ENCODE measurements around the gene ADAMTSL4. TPM values are rescaled to one million over a fixed set of nuclear protein-coding genes. Genes with fewer than 3 reads are reported as not detected.

The ADAMTSL4 gene
- total RNA-seq, 1 experiment from 2014 or later, result 4.3 TPM

- TF ChIP-seq, protein P1, sequence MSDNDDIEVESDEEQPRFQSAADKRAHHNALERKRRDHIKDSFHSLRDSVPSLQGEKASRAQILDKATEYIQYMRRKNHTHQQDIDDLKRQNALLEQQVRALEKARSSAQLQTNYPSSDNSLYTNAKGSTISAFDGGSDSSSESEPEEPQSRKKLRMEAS (IDR thresholded peaks at IDR 0.05), result peak; percentile 51; the same call in 1 of the 2 replicates
- TF ChIP-seq CEBPB (IDR thresholded peaks at IDR 0.05; ENCODE audit: low read depth) (peak; percentile 9; the same call in 1 of the 2 replicates), ELF1 (IDR thresholded peaks at IDR 0.05; ENCODE audit: borderline replicate concordance, low read depth) (peak; percentile 86; the same call in 1 of the 2 replicates), YY1 (IDR thresholded peaks at IDR 0.05; ENCODE audit: extremely low read depth, insufficient replicate concordance, low read depth, low read length) (peak; percentile 22)
- TF ChIP-seq, protein P2, sequence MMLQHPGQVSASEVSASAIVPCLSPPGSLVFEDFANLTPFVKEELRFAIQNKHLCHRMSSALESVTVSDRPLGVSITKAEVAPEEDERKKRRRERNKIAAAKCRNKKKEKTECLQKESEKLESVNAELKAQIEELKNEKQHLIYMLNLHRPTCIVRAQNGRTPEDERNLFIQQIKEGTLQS (IDR thresholded peaks at IDR 0.05), result no peak
Measured at GRCh38 chr1:150579110-150579944, 30.1 kb downstream of the ADAMTSL4 start, which contains the start of gene MCL1 (continued).

GRCh38 chr1:150579945-150580642 lies 30.9 kb downstream of the ADAMTSL4 start:
- Histone ChIP-seq H3K36me3 (ENCODE audit: control insufficient read depth in 1 of 2, insufficient read depth in 2 of 2, low read length in 2 of 2) (peaks cover 26 to 39% of the 10 kb centered on the region in 2 experiments), H3K27me3 (ENCODE audit: insufficient read depth, low read length) (no peaks in the 10 kb centered on the region), H3K27ac (ENCODE audit: low read depth, low read length) (peak overlapping the region; percentile 82), H3K4me1 (ENCODE audit: control insufficient read depth in 1 of 2, insufficient read depth in 2 of 2, low read length in 2 of 2) (peaks cover 26 to 42% of the 10 kb centered on the region in 2 experiments), H3K4me3 (replicated peaks in 1 of 2; ENCODE audit: low read depth in 1 of 2, low read length in 2 of 2) (peak overlapping the region; percentile 51 to 80), H3K9me2 (ENCODE audit: insufficient read depth) (no peaks in the 10 kb centered on the region), H3K9ac (ENCODE audit: low read length) (peak overlapping the region; percentile 86), H3K79me2 (ENCODE audit: insufficient read depth, low read length) (peaks cover 54% of the 10 kb centered on the region), H4K20me1 (ENCODE audit: insufficient read depth) (peaks cover 39% of the 10 kb centered on the region), H3K4me2 (ENCODE audit: low read length) (peak overlapping the region; percentile 86), H3K9me3 (ENCODE audit: control insufficient read depth in 1 of 2, insufficient read depth in 1 of 2, low read depth in 1 of 2, low read length in 2 of 2) (no peaks in the 10 kb centered on the region), H2AFZ (ENCODE audit: low read depth, low read length, poor library complexity, severe bottlenecking) (no peak overlapping the region)
- POLR2A ChIA-PET, result interaction anchor here (0.7 to 3.4 kb wide), 25 partner anchors 9 to 402 kb away, joined by 3 to 41 read pairs (median 5); partner anchors contain the start of genes ANXA9, ARNT, ENSA and GOLPH3L
- ATAC-seq (no peak; the same call in 1 of the 2 replicates), DNase-seq (ENCODE audit: low read depth, low spot score) (no peak)
- CTCF ChIA-PET, result interaction anchor here (0.6 to 1.7 kb wide), 3 partner anchors 20 to 25 kb away, joined by 3 to 4 read pairs (median 3); no protein-coding TSS in a partner anchor
- intact Hi-C loops (cut with micrococcal nuclease), result loop anchor here (2.0 to 5.0 kb wide), 3 partner anchors 41 to 397 kb away; partner anchors contain the start of gene ENSA
- TSS peak; percentile 93 for BruUV-seq (replicated peaks)
- RAD21 ChIA-PET (ENCODE audit: low non-redundant PET in 1 of 2, low total read pairs in 2 of 2, uncharacterized antibody in 2 of 2, unreplicated experiment in 2 of 2), result interaction anchor here in 1 of 2 experiments (0.8 kb wide), 1 partner anchor 49 kb away, joined by 4 read pairs; the partner anchor contains the start of gene ENSA
- TF ChIP-seq ZNF274 (IDR thresholded peaks at IDR 0.05; ENCODE audit: low read depth, low read length), result no peak
- TF ChIP-seq ZFX (IDR thresholded peaks at IDR 0.05), result no peak
- TF ChIP-seq POLR2A (IDR thresholded peaks at IDR 0.05; ENCODE audit: borderline replicate concordance, extremely low read depth, insufficient read depth, insufficient read length), result no peak
- no peak for TF ChIP-seq CBX3 (IDR thresholded peaks at IDR 0.05; ENCODE audit: low read depth)
- no peak for TF ChIP-seq POLR2AphosphoS5 (IDR thresholded peaks at IDR 0.05; ENCODE audit: low read depth, low read length)
- no peak for TF ChIP-seq CTCF (IDR thresholded peaks at IDR 0.05 in 2 of 3, conservative IDR thresholded peaks at IDR 0.05 in 1 of 3; ENCODE audit: borderline replicate concordance in 1 of 3, insufficient read depth in 1 of 3, low read depth in 2 of 3, low read length in 2 of 3)
- no peak for TF ChIP-seq TCF7L2 (IDR thresholded peaks at IDR 0.05; ENCODE audit: borderline replicate concordance, extremely low read depth, insufficient read depth, insufficient read length)
- TF ChIP-seq, protein P2 (IDR thresholded peaks at IDR 0.05), result no peak
- TF ChIP-seq REST (IDR thresholded peaks at IDR 0.05; ENCODE audit: low read depth), result no peak
- TF ChIP-seq EZH2 (IDR thresholded peaks at IDR 0.05), result no peak
- TF ChIP-seq SIN3A (IDR thresholded peaks at IDR 0.05; ENCODE audit: low read depth), result no peak
- TF ChIP-seq JUND (IDR thresholded peaks at IDR 0.05), result no peak
